NCI-H748 treated with DMSO at 0.1 percent for 48 hours (cell line): Measurements from ENCODE around the gene GULP1.

Experiments
- DNase-seq: peaks from one replicate; lab custom pipeline; 2025; lab: John Stamatoyannopoulos, UW

The GULP1 gene

GRCh38 chr2:188322569-188323551, 31.2 kb downstream of the GULP1 start:
- no peak for DNase-seq

- DNase-seq, result no peak
These were observed 32.4 kb downstream of the GULP1 start for GRCh38 chr2:188324067-188324466.

GRCh38 chr2:188326290-188326668, 34.6 kb downstream of the GULP1 start:
- no peak for DNase-seq

- DNase-seq, result no peak
These were observed 35.1 kb downstream of the GULP1 start for GRCh38 chr2:188326669-188327301.

GRCh38 chr2:188327518-188328213, 36.0 kb downstream of the GULP1 start:
- no peak for DNase-seq

- DNase-seq, result no peak
These were observed 36.7 kb downstream of the GULP1 start for GRCh38 chr2:188328419-188328818.

- no peak for DNase-seq
These were observed 38.8 kb downstream of the GULP1 start for GRCh38 chr2:188330316-188331053.

GRCh38 chr2:188332619-188333018, 40.9 kb downstream of the GULP1 start:
- no peak for DNase-seq

- DNase-seq, result no peak
These were observed 42.3 kb downstream of the GULP1 start for GRCh38 chr2:188333751-188334524.

- DNase-seq, result no peak
These were observed 46.8 kb downstream of the GULP1 start for GRCh38 chr2:188338463-188338862.

GRCh38 chr2:188340257-188340656, 48.6 kb downstream of the GULP1 start:
- no peak for DNase-seq

GRCh38 chr2:188345020-188345419, 53.3 kb downstream of the GULP1 start:
- DNase-seq, result no peak

- no peak for DNase-seq
These were observed 53.8 kb downstream of the GULP1 start for GRCh38 chr2:188345426-188345825.

- DNase-seq, result no peak
These were observed 54.3 kb downstream of the GULP1 start for GRCh38 chr2:188345831-188346458.

GRCh38 chr2:188349019-188349418, 57.3 kb downstream of the GULP1 start:
- no peak for DNase-seq

GRCh38 chr2:188353282-188353681, 61.6 kb downstream of the GULP1 start:
- DNase-seq, result no peak

GRCh38 chr2:188360485-188361263, 69.0 kb downstream of the GULP1 start:
- no peak for DNase-seq

GRCh38 chr2:188364033-188364630, 72.5 kb downstream of the GULP1 start:
- DNase-seq, result no peak

- no peak for DNase-seq
These were observed 73.5 kb downstream of the GULP1 start for GRCh38 chr2:188365058-188365641.
